Stomach smooth muscle (tissue), 2 donors: ENCODE measurements around the gene KRT15.

Experiments
- H3K27ac ChIP-seq: one replicate; pipeline ENCODE4 v1.7.0; 2013; ENCODE audit warnings: mild to moderate bottlenecking, low read length, inconsistent platforms
- H3K27me3 ChIP-seq, 2 donors: one replicate each; pipeline ENCODE4 v1.7.0; 2013; ENCODE audit warnings: low read length in 2 of 2; ENCODE audit not compliant: insufficient read depth in 2 of 2, control insufficient read depth in 1 of 2
- H3K36me3 ChIP-seq, 2 donors: one replicate each; pipeline ENCODE4 v1.7.0; 2013; ENCODE audit warnings: low read length in 2 of 2; ENCODE audit not compliant: control insufficient read depth in 2 of 2, insufficient read depth in 2 of 2
- H3K4me1 ChIP-seq: one replicate; pipeline ENCODE4 v1.7.0; 2013; ENCODE audit warnings: low read length; ENCODE audit not compliant: control insufficient read depth, insufficient read depth
- H3K4me3 ChIP-seq, 2 donors: one replicate each; pipeline ENCODE4 v1.7.0; 2013; ENCODE audit warnings: low read length in 2 of 2
- H3K9ac ChIP-seq, 2 donors: one replicate each; pipeline ENCODE4 v1.7.0; 2013; ENCODE audit warnings: low read length in 2 of 2, mild to moderate bottlenecking in 1 of 2
- H3K9me3 ChIP-seq, 2 donors: one replicate each; pipeline ENCODE4 v1.7.0; 2013; ENCODE audit warnings: low read length in 2 of 2; ENCODE audit not compliant: control insufficient read depth in 2 of 2
- donor health status: healthy.
- donor health status: Pancreatic carcinoma.

Gene KRT15

GRCh38 chr17:41553176-41553575, 34.5 kb upstream of the KRT15 start:
- Histone ChIP-seq H3K27ac (no peak overlapping the region), H3K9ac (no peak overlapping the region), H3K9me3 (no peaks in the 10 kb centered on the region)

GRCh38 chr17:41552455-41552854, 33.8 kb upstream of the KRT15 start:
- Histone ChIP-seq H3K27ac (no peak overlapping the region), H3K27me3 (peaks cover 0 to 8% of the 10 kb centered on the region in 2 donors), H3K9me3 (no peaks in the 10 kb centered on the region), H3K36me3 (no peaks in the 10 kb centered on the region), H3K4me3 (no peak overlapping the region), H3K9ac (no peak overlapping the region), H3K4me1 (peaks cover 18% of the 10 kb centered on the region)

More at GRCh38 chr17:41553176-41553575, 34.5 kb upstream of the KRT15 start:
- Histone ChIP-seq H3K4me1 (peaks cover 11% of the 10 kb centered on the region), H3K4me3 (no peak overlapping the region), H3K27me3 (peaks cover 0 to 8% of the 10 kb centered on the region in 2 donors), H3K36me3 (no peaks in the 10 kb centered on the region)

- no peak overlapping the region for H3K9ac ChIP-seq
- no peak overlapping the region for H3K27ac ChIP-seq
- no peaks in the 10 kb centered on the region for H3K36me3 ChIP-seq
- peaks cover 18% of the 10 kb centered on the region for H3K4me1 ChIP-seq
- H3K4me3 ChIP-seq = no peak overlapping the region
- H3K27me3 ChIP-seq = peaks cover 0 to 6% of the 10 kb centered on the region in 2 donors
- peaks cover 0 to 2% of the 10 kb centered on the region in 2 donors for H3K9me3 ChIP-seq
Observed at GRCh38 chr17:41551365-41551764, 32.7 kb upstream of the KRT15 start.

- no peak overlapping the region for H3K9ac ChIP-seq
- H3K27ac ChIP-seq = no peak overlapping the region
- H3K4me3 ChIP-seq = no peak overlapping the region
- peaks cover 18% of the 10 kb centered on the region for H3K4me1 ChIP-seq
- peaks cover 0 to 3% of the 10 kb centered on the region in 2 donors for H3K9me3 ChIP-seq
- H3K27me3 ChIP-seq = peaks cover 0 to 6% of the 10 kb centered on the region in 2 donors
- H3K36me3 ChIP-seq = no peaks in the 10 kb centered on the region
Observed at GRCh38 chr17:41549596-41550039, 30.9 kb upstream of the KRT15 start.

DNA sequence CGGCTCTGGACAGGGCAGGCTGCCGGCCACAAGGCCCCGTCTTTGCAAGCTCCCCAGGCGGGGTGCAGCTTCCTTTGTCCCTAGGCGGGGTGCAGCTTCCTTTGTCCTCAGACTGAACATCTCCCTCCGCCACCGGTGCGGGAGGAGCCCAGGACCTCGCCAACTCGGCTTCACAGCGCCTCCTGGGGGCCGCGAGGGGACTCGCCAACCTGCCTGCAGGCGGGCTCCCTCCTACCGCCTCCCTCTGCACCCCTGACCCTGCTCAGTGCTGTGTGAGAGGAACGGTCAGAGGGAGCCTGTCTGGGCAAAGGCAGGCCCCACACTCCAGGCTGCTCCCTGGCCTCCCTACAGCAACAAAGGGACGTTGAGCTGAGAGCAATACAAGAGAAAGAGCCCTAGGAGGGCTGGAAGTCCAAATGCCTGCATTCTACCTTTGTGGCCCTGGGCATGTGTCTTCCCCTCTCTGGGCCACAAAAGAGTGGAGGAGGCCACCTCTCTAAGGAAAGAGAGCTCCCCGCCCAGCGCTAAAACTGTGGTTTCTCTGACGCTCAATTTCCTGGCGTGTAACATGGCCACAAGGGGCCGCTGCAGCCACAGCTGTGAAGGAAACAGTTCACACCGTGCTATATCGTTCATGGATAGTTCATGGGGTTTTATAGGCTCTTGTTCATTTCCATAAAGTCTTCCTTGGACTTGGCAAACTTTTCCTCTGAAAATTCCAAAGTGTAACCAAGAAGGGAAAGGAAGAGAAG, 30.3 kb upstream of the KRT15 start:
- H3K27ac ChIP-seq = no peak overlapping the region
- H3K27me3 ChIP-seq = peaks cover 0 to 6% of the 10 kb centered on the region in 2 donors
- peaks cover 18% of the 10 kb centered on the region for H3K4me1 ChIP-seq
- H3K36me3 ChIP-seq = no peaks in the 10 kb centered on the region
- peak overlapping the region; percentile 62 to 70 for H3K4me3 ChIP-seq
- peak overlapping the region in 1 of 2 donors; percentile 47 for H3K9ac ChIP-seq
- peaks cover 0 to 3% of the 10 kb centered on the region in 2 donors for H3K9me3 ChIP-seq

- peaks cover 0 to 3% of the 10 kb centered on the region in 2 donors for H3K9me3 ChIP-seq
- H3K27ac ChIP-seq = no peak overlapping the region
- H3K4me1 ChIP-seq = peaks cover 18% of the 10 kb centered on the region
- peak overlapping the region; percentile 62 to 70 for H3K4me3 ChIP-seq
- H3K36me3 ChIP-seq = no peaks in the 10 kb centered on the region
- peaks cover 0 to 3% of the 10 kb centered on the region in 2 donors for H3K27me3 ChIP-seq
- no peak overlapping the region for H3K9ac ChIP-seq
Observed at GRCh38 chr17:41547921-41548843, 29.5 kb upstream of the KRT15 start.

- Histone ChIP-seq H3K27me3 (peaks cover 0 to 3% of the 10 kb centered on the region in 2 donors), H3K36me3 (no peaks in the 10 kb centered on the region), H3K9ac (no peak overlapping the region), H3K9me3 (peaks cover 0 to 3% of the 10 kb centered on the region in 2 donors), H3K4me1 (peaks cover 18% of the 10 kb centered on the region), H3K27ac (no peak overlapping the region), H3K4me3 (no peak overlapping the region)
Observed at GRCh38 chr17:41547378-41547841, 28.7 kb upstream of the KRT15 start.

- Histone ChIP-seq H3K9ac (no peak overlapping the region), H3K27me3 (peaks cover 0 to under 1% of the 10 kb centered on the region in 2 donors), H3K9me3 (peaks cover 0 to 3% of the 10 kb centered on the region in 2 donors), H3K36me3 (no peaks in the 10 kb centered on the region), H3K4me3 (no peak overlapping the region), H3K27ac (no peak overlapping the region), H3K4me1 (peaks cover 18% of the 10 kb centered on the region)
Observed at GRCh38 chr17:41546819-41547218, 28.1 kb upstream of the KRT15 start.

DNA sequence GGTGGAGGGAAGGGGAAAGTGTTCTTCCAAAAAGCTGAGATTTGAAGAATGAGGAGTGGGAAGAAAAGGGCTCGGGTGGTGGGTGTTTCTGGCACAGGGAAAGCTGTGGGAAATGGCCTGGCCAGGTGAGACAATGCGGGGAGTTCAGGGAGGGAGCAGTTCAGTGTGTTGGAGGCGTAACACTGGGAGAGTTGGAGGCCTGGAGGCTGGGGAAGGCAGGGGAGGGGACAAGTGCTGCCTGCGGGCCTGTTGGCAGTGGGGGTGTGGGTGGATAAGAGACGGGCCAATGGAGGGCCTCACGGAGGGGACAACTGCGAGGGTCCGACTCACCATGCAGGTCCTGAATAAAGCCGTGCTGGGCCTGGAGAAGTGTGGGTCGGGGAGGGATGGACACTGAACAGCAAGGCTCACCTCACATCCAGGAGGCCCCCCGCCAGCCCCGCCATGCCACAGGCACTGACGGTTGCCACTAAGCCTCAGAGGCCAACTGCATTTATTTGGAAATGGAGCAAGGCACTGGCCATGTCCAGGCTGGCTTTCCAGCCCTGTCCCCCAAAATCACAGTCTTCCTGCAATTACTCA, 27.2 kb upstream of the KRT15 start:
- H3K9ac ChIP-seq = no peak overlapping the region
- peaks cover 0 to 3% of the 10 kb centered on the region in 2 donors for H3K9me3 ChIP-seq
- no peak overlapping the region for H3K4me3 ChIP-seq

GRCh38 chr17:41544935-41545334, 26.2 kb upstream of the KRT15 start:
- Histone ChIP-seq H3K27me3 (no peaks in the 10 kb centered on the region), H3K36me3 (no peaks in the 10 kb centered on the region), H3K4me1 (peaks cover 18% of the 10 kb centered on the region), H3K9me3 (peaks cover 0 to 3% of the 10 kb centered on the region in 2 donors), H3K27ac (no peak overlapping the region), H3K9ac (no peak overlapping the region), H3K4me3 (no peak overlapping the region)

More for the DNA sequence above, 27.2 kb upstream of the KRT15 start:
- Histone ChIP-seq H3K27ac (no peak overlapping the region), H3K27me3 (no peaks in the 10 kb centered on the region), H3K36me3 (no peaks in the 10 kb centered on the region), H3K4me1 (peaks cover 18% of the 10 kb centered on the region)
